PC-3 (cell line): Measurements from ENCODE around the gene FAM24B. TPM values are rescaled to one million over a fixed set of nuclear protein-coding genes. Genes with fewer than 3 reads are reported as not detected.
"Not testable (repeated sequence)": the region's sequence is repeated elsewhere in the genome, so short reads cannot be mapped to it uniquely, and the experiment has no call there.

Experiments
- ATAC-seq: fragments of 200-7000 bp; cut with Tn5 transposase; 2 replicates; pipeline ENCODE4 v1.9.1; 2020; ENCODE audit warnings: mild to moderate bottlenecking, moderate library complexity
- BruUV-seq: library from RNA; stranded (reverse); fragments of 400-500 nt; replicated peaks from 2 replicates; lab custom pipeline; 2021; lab: Mats Ljungman, UMichigan
- CTCF ChIA-PET: fragments of 300-600 bp; sonication (Branson Sonifier 250); formaldehyde crosslinking; loops from one replicate; lab custom pipeline; 2022; ENCODE audit warnings: antibody characterized with exemption; lab: Charles Lee
- POLR2A ChIA-PET: fragments of 300-600 bp; sonication (Branson Sonifier 250); formaldehyde crosslinking; loops from one replicate; lab custom pipeline; 2022; ENCODE audit warnings: antibody characterized with exemption; ENCODE audit not compliant: unreplicated experiment; lab: Charles Lee
- DNase-seq: peaks from one replicate; pipeline ENCODE4 v3.0.0-alpha.2; 2015
- H2AFZ ChIP-seq: fragments of 300-600 bp; sonication (generic); 2 replicates; pipeline ENCODE4 v1.6.0; 2016; ENCODE audit warnings: antibody characterized with exemption, low read length
- H3F3A ChIP-seq: fragments of 300-600 bp; sonication (generic); one replicate; pipeline ENCODE4 v1.6.0; 2017; ENCODE audit warnings: antibody characterized with exemption, low read length, control low read depth, mild to moderate bottlenecking; ENCODE audit not compliant: unreplicated experiment
- H3K27ac ChIP-seq: fragments of 300-600 bp; sonication (generic); 2 replicates; pipeline ENCODE4 v1.5.1; 2016; ENCODE audit warnings: mild to moderate bottlenecking, low read length
- H3K27me3 ChIP-seq: fragments of 300-600 bp; sonication (generic); 2 replicates; pipeline ENCODE4 v1.6.1; 2016; ENCODE audit warnings: low read length, mixed read lengths
- H3K36me3 ChIP-seq: fragments of 300-600 bp; sonication (generic); 2 replicates; pipeline ENCODE4 v1.6.1; 2016; ENCODE audit warnings: low read depth, mixed run types, low read length, mixed read lengths
- H3K4me1 ChIP-seq: fragments of 300-600 bp; sonication (generic); 2 replicates; pipeline ENCODE4 v1.5.1; 2016; ENCODE audit warnings: low read length; ENCODE audit not compliant: insufficient read depth
- H3K4me2 ChIP-seq: fragments of 300-600 bp; sonication (generic); 2 replicates; pipeline ENCODE4 v1.6.0; 2016; ENCODE audit warnings: low read length
- H3K4me3 ChIP-seq: fragments of 300-600 bp; sonication (generic); 2 replicates; pipeline ENCODE4 v1.5.1; 2016; ENCODE audit warnings: mild to moderate bottlenecking, low read length, mixed read lengths
- H3K79me2 ChIP-seq: fragments of 300-600 bp; sonication (generic); 2 replicates; pipeline ENCODE4 v1.6.1; 2017; ENCODE audit warnings: low read length, mixed read lengths
- H3K9ac ChIP-seq: fragments of 300-600 bp; sonication (generic); 2 replicates; pipeline ENCODE4 v1.6.0; 2016; ENCODE audit warnings: mild to moderate bottlenecking, low read length
- H3K9me2 ChIP-seq: fragments of 300-600 bp; sonication (generic); replicated peaks from 2 replicates; pipeline ENCODE4 v1.6.1; 2016; ENCODE audit warnings: mixed run types, low read length, mixed read lengths
- H3K9me3 ChIP-seq: fragments of 300-600 bp; sonication (generic); 2 replicates; pipeline ENCODE4 v1.6.1; 2016; ENCODE audit warnings: low read length, mixed read lengths
- H4K20me1 ChIP-seq: fragments of 300-600 bp; sonication (generic); 2 replicates; pipeline ENCODE4 v1.6.1; 2016; ENCODE audit warnings: low read length, mixed read lengths
- CTCF ChIP-seq: fragments of 300-600 bp; sonication (generic); conservative IDR thresholded peaks from 2 replicates; pipeline ENCODE4 v1.5.1; 2017; ENCODE audit warnings: antibody characterized with exemption, low read depth, mild to moderate bottlenecking, low read length
- EZH2 ChIP-seq: fragments of 300-600 bp; sonication (generic); IDR thresholded peaks from one replicate; pipeline ENCODE4 v1.6.1; 2017; ENCODE audit warnings: antibody characterized with exemption, mild to moderate bottlenecking, low read length; ENCODE audit not compliant: unreplicated experiment
- EZH2phosphoT487 ChIP-seq: fragments of 300-600 bp; sonication (generic); IDR thresholded peaks from 2 replicates; pipeline ENCODE4 v1.6.1; 2018; ENCODE audit warnings: mild to moderate bottlenecking, antibody characterized with exemption, low read length, borderline replicate concordance
- intact Hi-C: fragments of 100-400 bp; cut with micrococcal nuclease; formaldehyde crosslinking; loops from 2 replicates; pipeline ENCODE4 v1.9.0; 2023
- total RNA-seq: library from RNA; depleted of rRNA; stranded (reverse); fragments of >200 nt; gene quantifications from 2 replicates; pipeline ENCODE4 v1.2.3, GENCODE V29; 2014

The FAM24B gene
- total RNA-seq, 1 experiment from 2014 or later: 5.2 TPM

DNA sequence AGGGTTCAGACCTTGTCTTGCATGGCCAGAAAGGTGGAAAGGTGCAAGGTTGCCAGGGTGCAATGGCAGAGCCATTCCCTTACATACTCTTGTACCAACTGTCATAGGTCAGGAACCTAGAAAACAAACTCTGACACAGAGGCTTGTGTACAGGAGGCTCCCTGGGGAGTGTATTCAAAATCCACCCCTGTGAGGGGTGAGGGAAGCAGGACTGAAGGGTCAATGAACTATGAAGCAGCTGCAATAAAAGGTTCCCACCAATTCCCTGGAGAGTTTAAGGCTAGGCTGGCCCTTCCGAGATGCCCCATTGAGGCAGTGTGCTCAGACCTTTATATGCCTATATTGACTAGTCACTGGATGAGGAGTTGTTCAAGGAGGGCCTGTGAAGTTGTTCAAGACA, 19.9 kb downstream of the FAM24B start:
- ChIA-PET POLR2A (no interaction called here), CTCF (no interaction called here)
- Histone ChIP-seq H3K27me3 (no peaks in the 10 kb centered on the region), H3K4me3 (no peak overlapping the region), H2AFZ (no peak overlapping the region), H4K20me1 (no peaks in the 10 kb centered on the region), H3K4me1 (peaks cover 56% of the 10 kb centered on the region), H3K4me2 (no peak overlapping the region), H3K9ac (no peak overlapping the region), H3K9me3 (no peaks in the 10 kb centered on the region), H3K9me2 (no peaks in the 10 kb centered on the region), H3K27ac (no peak overlapping the region), H3F3A (no peaks in the 10 kb centered on the region), H3K36me3 (peaks cover 8% of the 10 kb centered on the region), H3K79me2 (peaks cover 91% of the 10 kb centered on the region)
- ATAC-seq (no peak), DNase-seq (no peak)
- BruUV-seq: no TSS peak
- TF ChIP-seq EZH2 (no peak), EZH2phosphoT487 (no peak), CTCF (no peak)
- intact Hi-C loops: no loop called here

DNA sequence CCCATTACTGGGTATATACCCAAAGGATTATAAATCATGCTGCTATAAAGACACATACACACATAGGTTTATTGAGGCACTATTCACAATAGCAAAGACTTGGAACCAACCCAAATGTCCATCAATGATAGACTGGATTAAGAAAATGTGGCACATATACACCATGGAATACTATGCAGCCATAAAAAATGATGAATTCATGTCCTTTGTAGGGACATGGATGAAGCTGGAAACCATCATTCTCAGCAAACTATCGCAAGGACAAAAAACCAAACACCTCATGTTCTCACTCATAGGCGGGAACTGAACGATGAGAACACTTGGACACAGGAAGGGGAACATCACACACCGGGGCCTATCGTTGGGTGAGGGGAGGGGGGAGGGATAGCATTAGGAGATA, 21.3 kb downstream of the FAM24B start:
- intact Hi-C loops, DNase-seq, H3K27ac ChIP-seq, H3K9me2 ChIP-seq, H3K36me3 ChIP-seq, CTCF ChIA-PET, H3K9ac ChIP-seq, H3F3A ChIP-seq, ATAC-seq, H3K9me3 ChIP-seq, H3K27me3 ChIP-seq, H4K20me1 ChIP-seq, H3K4me3 ChIP-seq, H2AFZ ChIP-seq, POLR2A ChIA-PET, BruUV-seq, H3K4me2 ChIP-seq: not testable (repeated sequence)
- H3K4me1 ChIP-seq: peaks cover 62% of the 10 kb centered on the region
- peaks cover 90% of the 10 kb centered on the region for H3K79me2 ChIP-seq

- no peaks in the 10 kb centered on the region for H3K9me3 ChIP-seq
- no peak overlapping the region for H3K4me3 ChIP-seq
Observed at GRCh38 chr10:122856902-122857301, 22.5 kb downstream of the FAM24B start.

More at GRCh38 chr10:122856902-122857301, 22.5 kb downstream of the FAM24B start:
- ChIA-PET POLR2A (no interaction called here), CTCF (no interaction called here)
- H2AFZ ChIP-seq: no peak overlapping the region
- no peak for DNase-seq
- intact Hi-C loops: no loop called here
- ATAC-seq: no peak
- no TSS peak for BruUV-seq
- no peaks in the 10 kb centered on the region for H3K9me2 ChIP-seq
- H3K27ac ChIP-seq: no peak overlapping the region
- H3K36me3 ChIP-seq: peaks cover 8% of the 10 kb centered on the region
- no peaks in the 10 kb centered on the region for H4K20me1 ChIP-seq
- H3K27me3 ChIP-seq: no peaks in the 10 kb centered on the region
- H3F3A ChIP-seq: peaks cover 9% of the 10 kb centered on the region
- TF ChIP-seq EZH2 (no peak), CTCF (no peak), EZH2phosphoT487 (no peak)
- no peak overlapping the region for H3K4me2 ChIP-seq
- no peak overlapping the region for H3K9ac ChIP-seq
- peaks cover 85% of the 10 kb centered on the region for H3K79me2 ChIP-seq
- H3K4me1 ChIP-seq: peaks cover 70% of the 10 kb centered on the region
